ENCODE measurements around the gene SLC22A25.

Gene SLC22A25

GRCh38 chr11:63243533-63243932 is at the start of gene SLC22A25:
Gene SLC22A25 (minus strand): TSS chr11:63243599. CDS start chr11:63229652, 13,947 bp downstream.
- H3K9ac ChIP-seq = no peak within 1 kb of the TSS
- no peaks in the 10 kb centered on the region for H3K9me3 ChIP-seq (replicated peaks in 1 of 11)
- no peaks in the 10 kb centered on the region for H3K27me3 ChIP-seq
- H3K4me3 ChIP-seq = no peak within 1 kb of the TSS
- H4K20me1 ChIP-seq = no peaks in the 10 kb centered on the region
- H3K4me2 ChIP-seq = peak within 1 kb of the TSS in 9 of 11 experiments; percentile 6 to 57 (median 38); a peak in 16 of 22 replicates
- no peak within 1 kb of the TSS for H3K27ac ChIP-seq
- no peak for TF ChIP-seq Cebpa-rat (IDR thresholded peaks at IDR 0.05)
- H3K36me3 ChIP-seq = no peaks in the 10 kb centered on the region
- peaks cover 0 to 17% (median 14%) of the 10 kb centered on the region in 10 experiments; a peak in 13 of 20 replicates for H3K4me1 ChIP-seq

- Histone ChIP-seq H3K4me2 (no peak overlapping the region), H4K20me1 (no peaks in the 10 kb centered on the region), H3K4me3 (no peak overlapping the region), H3K36me3 (no peaks in the 10 kb centered on the region), H3K27ac (no peak overlapping the region), H3K9ac (no peak overlapping the region), H3K9me3 (replicated peaks in 1 of 11) (peaks cover 0 to 32% (median 13%) of the 10 kb centered on the region in 11 experiments; a peak in 13 of 22 replicates), H3K4me1 (no peaks in the 10 kb centered on the region), H3K27me3 (no peaks in the 10 kb centered on the region)
- TF ChIP-seq Cebpa-rat (IDR thresholded peaks at IDR 0.05) = no peak
Measured at GRCh38 chr11:63290285-63290684, 46.9 kb upstream of the SLC22A25 start.

- H3K4me1 ChIP-seq = no peaks in the 10 kb centered on the region
- H3K4me2 ChIP-seq = no peak overlapping the region
- no peak overlapping the region for H3K4me3 ChIP-seq
- H4K20me1 ChIP-seq = no peaks in the 10 kb centered on the region
- no peaks in the 10 kb centered on the region for H3K36me3 ChIP-seq
- H3K9me3 ChIP-seq (replicated peaks in 1 of 11) = peaks cover 0 to 32% (median 13%) of the 10 kb centered on the region in 11 experiments; a peak in 13 of 22 replicates
- no peak overlapping the region for H3K9ac ChIP-seq
- H3K27ac ChIP-seq = no peak overlapping the region
- H3K27me3 ChIP-seq = no peaks in the 10 kb centered on the region
- TF ChIP-seq Cebpa-rat (IDR thresholded peaks at IDR 0.05) = no peak
Measured at GRCh38 chr11:63289658-63290057, 46.3 kb upstream of the SLC22A25 start.

GRCh38 chr11:63282579-63282978 is 39.2 kb upstream of the SLC22A25 start:
- Histone ChIP-seq H4K20me1 (no peaks in the 10 kb centered on the region), H3K4me2 (no peak overlapping the region), H3K4me3 (no peak overlapping the region), H3K9ac (no peak overlapping the region), H3K36me3 (no peaks in the 10 kb centered on the region), H3K27me3 (no peaks in the 10 kb centered on the region), H3K27ac (no peak overlapping the region), H3K4me1 (no peaks in the 10 kb centered on the region), H3K9me3 (replicated peaks in 1 of 11) (0 out of 22 replicates have a peak, but pooled peaks cover 0 to 9% (median 0%) of the 10 kb centered on the region in 11 experiments)
- TF ChIP-seq Cebpa-rat (IDR thresholded peaks at IDR 0.05) = no peak

GRCh38 chr11:63280920-63281319 is 37.5 kb upstream of the SLC22A25 start:
- Histone ChIP-seq H3K4me1 (no peaks in the 10 kb centered on the region), H3K27me3 (no peaks in the 10 kb centered on the region), H3K9ac (no peak overlapping the region), H3K4me2 (no peak overlapping the region), H3K36me3 (no peaks in the 10 kb centered on the region), H3K9me3 (replicated peaks in 1 of 11) (no peaks in the 10 kb centered on the region), H3K4me3 (no peak overlapping the region), H4K20me1 (no peaks in the 10 kb centered on the region), H3K27ac (no peak overlapping the region)
- TF ChIP-seq Cebpa-rat (IDR thresholded peaks at IDR 0.05) = no peak

- Histone ChIP-seq H3K4me3 (no peak overlapping the region), H3K27me3 (no peaks in the 10 kb centered on the region), H3K9ac (no peak overlapping the region), H3K27ac (no peak overlapping the region), H3K4me1 (no peaks in the 10 kb centered on the region), H3K36me3 (no peaks in the 10 kb centered on the region), H4K20me1 (no peaks in the 10 kb centered on the region), H3K4me2 (no peak overlapping the region), H3K9me3 (replicated peaks in 1 of 11) (peaks cover 0 to 2% (median 0%) of the 10 kb centered on the region in 11 experiments; a peak in 1 of 22 replicates)
- no peak for TF ChIP-seq Cebpa-rat (IDR thresholded peaks at IDR 0.05)
Measured at GRCh38 chr11:63277345-63277943, 34.0 kb upstream of the SLC22A25 start.

GRCh38 chr11:63274776-63275175 is 31.4 kb upstream of the SLC22A25 start:
- Histone ChIP-seq H3K36me3 (no peaks in the 10 kb centered on the region), H3K4me2 (no peak overlapping the region), H3K9ac (no peak overlapping the region), H4K20me1 (no peaks in the 10 kb centered on the region), H3K27me3 (no peaks in the 10 kb centered on the region), H3K27ac (no peak overlapping the region), H3K9me3 (replicated peaks in 1 of 11) (peaks cover 0 to 4% (median 0%) of the 10 kb centered on the region in 11 experiments; a peak in 2 of 22 replicates), H3K4me3 (no peak overlapping the region), H3K4me1 (no peaks in the 10 kb centered on the region)
- no peak for TF ChIP-seq Cebpa-rat (IDR thresholded peaks at IDR 0.05)

- TF ChIP-seq Cebpa-rat (IDR thresholded peaks at IDR 0.05) = no peak
- no peak overlapping the region for H3K4me2 ChIP-seq
Measured at GRCh38 chr11:63273685-63274084, 30.3 kb upstream of the SLC22A25 start.

GRCh38 chr11:63262547-63262946 is 19.1 kb upstream of the SLC22A25 start:
- Histone ChIP-seq H4K20me1 (no peaks in the 10 kb centered on the region), H3K27ac (no peak overlapping the region), H3K4me3 (no peak overlapping the region), H3K4me1 (peaks cover 0 to 8% (median 5%) of the 10 kb centered on the region in 10 experiments; a peak in 10 of 20 replicates), H3K36me3 (no peaks in the 10 kb centered on the region), H3K27me3 (no peaks in the 10 kb centered on the region), H3K4me2 (no peak overlapping the region), H3K9me3 (replicated peaks in 1 of 11) (no peaks in the 10 kb centered on the region), H3K9ac (no peak overlapping the region)
- no peak for TF ChIP-seq Cebpa-rat (IDR thresholded peaks at IDR 0.05)

More at GRCh38 chr11:63273685-63274084, 30.3 kb upstream of the SLC22A25 start:
- no peak overlapping the region for H3K4me3 ChIP-seq
- no peak overlapping the region for H3K9ac ChIP-seq
- H4K20me1 ChIP-seq = no peaks in the 10 kb centered on the region
- no peaks in the 10 kb centered on the region for H3K27me3 ChIP-seq
- H3K27ac ChIP-seq = no peak overlapping the region
- no peaks in the 10 kb centered on the region for H3K4me1 ChIP-seq
- peaks cover 0 to 4% (median 0%) of the 10 kb centered on the region in 11 experiments; a peak in 2 of 22 replicates for H3K9me3 ChIP-seq (replicated peaks in 1 of 11)
- no peaks in the 10 kb centered on the region for H3K36me3 ChIP-seq

- Histone ChIP-seq H3K9ac (no peak overlapping the region), H3K4me3 (no peak overlapping the region), H3K27ac (no peak overlapping the region), H3K4me1 (no peaks in the 10 kb centered on the region), H3K36me3 (no peaks in the 10 kb centered on the region), H4K20me1 (no peaks in the 10 kb centered on the region), H3K27me3 (no peaks in the 10 kb centered on the region), H3K4me2 (no peak overlapping the region), H3K9me3 (replicated peaks in 1 of 11) (peaks cover 0 to 3% (median 0%) of the 10 kb centered on the region in 11 experiments; a peak in 2 of 22 replicates)
- TF ChIP-seq Cebpa-rat (IDR thresholded peaks at IDR 0.05) = no peak
Measured at GRCh38 chr11:63251312-63251711, 7.9 kb upstream of the SLC22A25 start.

All from BLaER1 treated with 17β-estradiol and CSF1 and Interleukin-3, amounts not matched to agents 10 nM and 100 nM (cell line).